Right lobe of liver (tissue), 6 donors: ENCODE measurements around the gene ADAMTS19. TPM values are rescaled to one million over a fixed set of nuclear protein-coding genes. Genes with fewer than 3 reads are reported as not detected.

ENCODE experiments used
- ATAC-seq, 4 donors: fragments of 200-7000 bp; cut with Tn5 transposase; one replicate each; pipeline ENCODE4 v1.9.1; 2020; ENCODE audit warnings: mild to moderate bottlenecking in 4 of 4, moderate library complexity in 4 of 4
- DNase-seq, 3 donors: peaks; one replicate each; pipeline ENCODE4 v3.0.0-alpha.2; 2020
- H3K27ac ChIP-seq, 3 donors: fragments of 200-600 bp; one replicate each; pipeline ENCODE4 v1.8.0; 2022
- H3K27me3 ChIP-seq, 2 donors: fragments of 200-600 bp; one replicate each; pipeline ENCODE4 v1.8.0; 2022
- H3K36me3 ChIP-seq, 4 donors: fragments of 200-600 bp; sonication (generic) in 1 of 4; one replicate each; pipeline versions ENCODE4 v1.5.1 to v1.8.0; 2017 to 2022; ENCODE audit warnings: control low read depth in 1 of 4
- H3K4me1 ChIP-seq, 4 donors: fragments of 200-600 bp; sonication (generic) in 1 of 4; one replicate each; pipeline versions ENCODE4 v1.5.1 to v1.8.0; 2017 to 2022; ENCODE audit warnings: control low read depth in 1 of 4
- H3K4me3 ChIP-seq, 3 donors: fragments of 200-600 bp; one replicate each; pipeline ENCODE4 v1.8.0; 2022
- H3K9me3 ChIP-seq, 4 donors: fragments of 200-600 bp; sonication (generic) in 1 of 4; one replicate each; pipeline versions ENCODE4 v1.5.1 to v1.8.0; 2017 to 2022; ENCODE audit warnings: control low read depth in 1 of 4
- POLR2A ChIP-seq: fragments of 450-650 bp; IDR thresholded peaks from one replicate; pipeline ENCODE4 v1.6.1; 2017; ENCODE audit warnings: antibody characterized with exemption, mild to moderate bottlenecking
- WGBS: methylation state at CpG from one replicate; pipeline ENCODE4 v1.1.6; 2018; ENCODE audit warnings: low coverage, low lambda C conversion rate; ENCODE audit not compliant: insufficient coverage; ENCODE audit errors: missing lambda C conversion rate; 5-methylcytosine and 5-hydroxymethylcytosine counted together
- intact Hi-C, 2 donors: fragments of 100-400 bp; cut with DNase I; formaldehyde crosslinking; loops; one replicate each; pipeline versions ENCODE4 v1.11.2 to v1.14.1; 2022
- long read RNA-seq: library from polyadenylated mRNA; unstranded; transcript quantifications from one replicate; pipeline ENCODE4 v2.0.0, GENCODE V29; 2019
- total RNA-seq, 6 experiments: library from RNA; depleted of rRNA in 2 of 6; stranded (reverse); fragments of >200 nt in 2 of 6; fragmentation: NEBNext Ultra II Directional in 3 of 6; extraction: Animal tissue kit (Norgen Biotek cat#: 25700) in 3 of 6; gene quantifications; one replicate each; pipeline versions ENCODE4 v1.1.0 to v1.2.4, GENCODE V29; 2016 to 2023
- TF ChIP-seq, protein P1 (sequence below), 4 donors: fragments of 200-600 bp in 3 of 4; fragments of 450-650 bp in 1 of 4; IDR thresholded peaks; one replicate each; pipeline versions ENCODE4 v1.5.1 to v1.8.0; 2016 to 2022; ENCODE audit warnings: antibody characterized with exemption in 4 of 4, mild to moderate bottlenecking in 2 of 4
- donor health status: DM: no; HTN: yes; CAD: no.
- donor health status: DM: no; HTN: no; CAD: no.
- donor health status: DM: no; HTN: no; CAD: no.
- donor health status: DM: no; HTN: yes; CAD: no.
- donor health status: DM: no; HTN: yes; CAD: no.

ADAMTS19 gene
- not detected for total RNA-seq
- long read RNA-seq, result 0 reads

GRCh38 chr5:129459777-129460671 lies at the start of gene ADAMTS19:
TSS of gene ADAMTS19 (plus strand) at chr5:129460298. CDS start at chr5:129460392, 94 bp downstream.
- Histone ChIP-seq H3K4me1 (peaks cover 0 to 13% (median 0%) of the 10 kb centered on the region in 4 donors), H3K36me3 (no peaks in the 10 kb centered on the region), H3K4me3 (peak within 1 kb of the TSS; percentile 0 to 37 (median 9)), H3K27ac (no peak within 1 kb of the TSS), H3K9me3 (no peaks in the 10 kb centered on the region), H3K27me3 (peaks cover 4 to 14% of the 10 kb centered on the region in 2 donors)
- TF ChIP-seq, protein P1, sequence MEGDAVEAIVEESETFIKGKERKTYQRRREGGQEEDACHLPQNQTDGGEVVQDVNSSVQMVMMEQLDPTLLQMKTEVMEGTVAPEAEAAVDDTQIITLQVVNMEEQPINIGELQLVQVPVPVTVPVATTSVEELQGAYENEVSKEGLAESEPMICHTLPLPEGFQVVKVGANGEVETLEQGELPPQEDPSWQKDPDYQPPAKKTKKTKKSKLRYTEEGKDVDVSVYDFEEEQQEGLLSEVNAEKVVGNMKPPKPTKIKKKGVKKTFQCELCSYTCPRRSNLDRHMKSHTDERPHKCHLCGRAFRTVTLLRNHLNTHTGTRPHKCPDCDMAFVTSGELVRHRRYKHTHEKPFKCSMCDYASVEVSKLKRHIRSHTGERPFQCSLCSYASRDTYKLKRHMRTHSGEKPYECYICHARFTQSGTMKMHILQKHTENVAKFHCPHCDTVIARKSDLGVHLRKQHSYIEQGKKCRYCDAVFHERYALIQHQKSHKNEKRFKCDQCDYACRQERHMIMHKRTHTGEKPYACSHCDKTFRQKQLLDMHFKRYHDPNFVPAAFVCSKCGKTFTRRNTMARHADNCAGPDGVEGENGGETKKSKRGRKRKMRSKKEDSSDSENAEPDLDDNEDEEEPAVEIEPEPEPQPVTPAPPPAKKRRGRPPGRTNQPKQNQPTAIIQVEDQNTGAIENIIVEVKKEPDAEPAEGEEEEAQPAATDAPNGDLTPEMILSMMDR (IDR thresholded peaks at IDR 0.05), result no peak
- no peak for TF ChIP-seq POLR2A
- intact Hi-C loops, result no loop called here
- peak in 2 of 3 donors; percentile 41 to 60 for DNase-seq
- WGBS, result 6% methylated on average over 23 of the region's 75 CpGs
- ATAC-seq, result peak; percentile 49 to 77 (median 64)

- Histone ChIP-seq H3K36me3 (no peaks in the 10 kb centered on the region), H3K4me3 (no peak overlapping the region), H3K4me1 (no peaks in the 10 kb centered on the region), H3K27me3 (no peaks in the 10 kb centered on the region), H3K27ac (no peak overlapping the region), H3K9me3 (no peaks in the 10 kb centered on the region)
- WGBS, result 19% methylated on average over 5 of the region's 5 CpGs
- TF ChIP-seq, protein P1 (IDR thresholded peaks at IDR 0.05), result no peak
- TF ChIP-seq POLR2A, result no peak
- ATAC-seq, result no peak
- no peak for DNase-seq
- intact Hi-C loops, result no loop called here
Observed at GRCh38 chr5:129410488-129410887, 49.6 kb upstream of the ADAMTS19 start.

GRCh38 chr5:129412721-129413120 lies 47.4 kb upstream of the ADAMTS19 start:
- Histone ChIP-seq H3K36me3 (no peaks in the 10 kb centered on the region), H3K27me3 (no peaks in the 10 kb centered on the region), H3K4me3 (no peak overlapping the region), H3K4me1 (no peaks in the 10 kb centered on the region), H3K9me3 (no peaks in the 10 kb centered on the region), H3K27ac (no peak overlapping the region)
- DNase-seq (no peak), ATAC-seq (no peak)
- intact Hi-C loops, result no loop called here
- WGBS, result 42% methylated on average over 2 of the region's 2 CpGs
- no peak for TF ChIP-seq POLR2A
- TF ChIP-seq, protein P1 (IDR thresholded peaks at IDR 0.05), result no peak

DNA sequence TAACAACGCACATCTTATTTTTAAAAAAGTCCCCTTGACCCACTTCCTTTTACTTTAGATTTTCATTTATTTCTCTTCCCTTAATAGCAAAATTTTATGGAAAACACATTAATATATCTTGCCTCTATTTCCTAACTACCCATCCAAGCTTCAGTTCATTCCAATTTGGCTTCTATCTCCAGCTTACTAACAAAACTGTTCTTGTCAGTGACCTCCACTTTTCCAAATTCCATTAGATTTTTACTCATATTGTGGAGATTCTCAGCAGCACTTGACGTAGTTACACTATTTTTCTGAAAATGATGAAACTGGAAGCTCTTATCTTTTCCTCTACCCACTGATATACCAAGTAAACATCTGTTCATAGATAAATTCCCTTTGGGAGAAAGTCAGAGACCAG lies 46.5 kb upstream of the ADAMTS19 start:
- H3K27me3 ChIP-seq, result no peaks in the 10 kb centered on the region
- H3K4me3 ChIP-seq, result no peak overlapping the region
- DNase-seq, result no peak
- WGBS, result 51% methylated on average over 2 of the region's 2 CpGs
- no peak overlapping the region for H3K27ac ChIP-seq
- no peaks in the 10 kb centered on the region for H3K36me3 ChIP-seq
- intact Hi-C loops, result no loop called here
- TF ChIP-seq, protein P1 (IDR thresholded peaks at IDR 0.05), result no peak
- TF ChIP-seq POLR2A, result no peak
- H3K9me3 ChIP-seq, result no peaks in the 10 kb centered on the region
- H3K4me1 ChIP-seq, result no peaks in the 10 kb centered on the region
- no peak for ATAC-seq
